NCI-H2196 (cell line): ENCODE measurements around the gene NOL4L.
"Not testable (repeated sequence)": the region's sequence is repeated elsewhere in the genome, so short reads cannot be mapped to it uniquely, and the experiment has no call there.

Experiments used
- DNase-seq: peaks from one replicate; lab custom pipeline; 2025; ENCODE audit not compliant: unreplicated experiment; lab: John Stamatoyannopoulos, UW

The NOL4L gene

GRCh38 chr20:32434434-32434833 lies 150.7 kb downstream of the NOL4L start:
- no peak for DNase-seq

- no peak for DNase-seq
These were observed 151.7 kb downstream of the NOL4L start for GRCh38 chr20:32433311-32434021.

GRCh38 chr20:32432277-32432676 lies 152.9 kb downstream of the NOL4L start:
- peak; percentile 39 for DNase-seq

- DNase-seq = no peak
These were observed 153.7 kb downstream of the NOL4L start for GRCh38 chr20:32431457-32431856.

- DNase-seq = no peak
These were observed 155.3 kb downstream of the NOL4L start for GRCh38 chr20:32429745-32430360.

GRCh38 chr20:32429343-32429742 lies 155.8 kb downstream of the NOL4L start:
- no peak for DNase-seq

GRCh38 chr20:32427996-32428395 lies 157.1 kb downstream of the NOL4L start:
- DNase-seq = no peak

GRCh38 chr20:32421290-32421689 lies 163.8 kb downstream of the NOL4L start:
- no peak for DNase-seq

GRCh38 chr20:32418376-32418775 lies 166.8 kb downstream of the NOL4L start:
- DNase-seq = no peak

- no peak for DNase-seq
These were observed 168.9 kb downstream of the NOL4L start for GRCh38 chr20:32416206-32416605.

GRCh38 chr20:32415494-32415893 lies 169.6 kb downstream of the NOL4L start:
- DNase-seq = no peak

- no peak for DNase-seq
These were observed 173.0 kb downstream of the NOL4L start for GRCh38 chr20:32411955-32412706.

- DNase-seq = not testable (repeated sequence)
These were observed 177.9 kb downstream of the NOL4L start for GRCh38 chr20:32407131-32407750.

GRCh38 chr20:32406701-32407100 lies 178.4 kb downstream of the NOL4L start:
- no peak for DNase-seq

GRCh38 chr20:32404017-32404416 lies 181.1 kb downstream of the NOL4L start:
- DNase-seq = no peak

GRCh38 chr20:32400476-32400875 lies 184.7 kb downstream of the NOL4L start:
- DNase-seq = no peak

GRCh38 chr20:32397567-32398084 lies 187.5 kb downstream of the NOL4L start:
- no peak for DNase-seq

- DNase-seq = no peak
These were observed 188.4 kb downstream of the NOL4L start for GRCh38 chr20:32396646-32397160.

GRCh38 chr20:32395066-32395465 lies 190.1 kb downstream of the NOL4L start:
- no peak for DNase-seq
